GM11168 (cell line): ENCODE results near the gene ZNF319.

Experiments used
- in situ Hi-C: fragments of 300-500 bp; cut with MboI; formaldehyde crosslinking; loops from one replicate; pipeline ENCODE4 v1.12.0; 2022; ENCODE audit warnings: low sequenced_read_pairs; ENCODE audit not compliant: unreplicated experiment

Gene ZNF319

GRCh38 chr16:58024486-58025350 is 24.2 kb upstream of the ZNF319 start:
- in situ Hi-C loops = loop anchor here (5.0 kb wide), 1 partner anchor 103 kb away; the partner anchor contains the start of gene CFAP20

DNA sequence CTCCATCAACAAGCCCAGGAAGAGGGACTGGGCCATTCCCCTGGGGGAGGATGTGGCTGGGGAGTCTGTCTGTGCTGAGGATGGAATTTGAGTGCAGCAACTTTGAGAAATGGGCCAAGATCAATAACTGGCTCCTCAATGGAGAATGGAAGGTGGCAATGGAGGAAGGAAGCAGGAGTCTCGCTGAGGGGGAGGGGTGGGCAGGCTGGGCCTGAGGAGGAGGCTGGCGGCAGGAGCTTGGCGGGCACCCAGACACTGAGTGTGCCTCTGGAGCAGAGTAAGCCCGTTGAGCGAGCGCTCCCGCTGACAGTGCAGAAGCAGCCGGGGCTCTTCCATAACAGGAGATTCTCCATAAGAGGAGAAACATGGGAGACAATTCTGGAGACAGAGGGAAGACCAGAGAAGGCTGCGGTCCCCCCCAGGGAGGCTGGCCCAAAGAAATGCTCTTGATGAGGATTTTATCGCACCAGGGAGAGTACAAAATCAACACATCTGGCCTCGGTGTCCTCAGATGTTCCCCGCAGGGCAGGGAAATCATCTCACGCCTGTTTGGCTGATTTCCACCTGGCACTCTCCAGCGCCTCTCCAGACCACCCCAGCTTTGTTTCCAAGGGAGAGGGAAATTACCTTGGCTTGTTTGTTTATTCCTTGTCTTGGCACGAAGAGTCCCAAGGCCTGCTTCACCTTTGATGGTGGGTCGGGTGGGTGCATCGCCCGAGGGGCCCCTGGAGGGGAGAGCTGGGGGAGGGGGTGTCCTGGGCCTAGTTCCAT is 22.3 kb upstream of the ZNF319 start:
- in situ Hi-C loops = loop anchor here (5.0 kb wide), 1 partner anchor 105 kb away; the partner anchor contains the start of gene CFAP20

DNA sequence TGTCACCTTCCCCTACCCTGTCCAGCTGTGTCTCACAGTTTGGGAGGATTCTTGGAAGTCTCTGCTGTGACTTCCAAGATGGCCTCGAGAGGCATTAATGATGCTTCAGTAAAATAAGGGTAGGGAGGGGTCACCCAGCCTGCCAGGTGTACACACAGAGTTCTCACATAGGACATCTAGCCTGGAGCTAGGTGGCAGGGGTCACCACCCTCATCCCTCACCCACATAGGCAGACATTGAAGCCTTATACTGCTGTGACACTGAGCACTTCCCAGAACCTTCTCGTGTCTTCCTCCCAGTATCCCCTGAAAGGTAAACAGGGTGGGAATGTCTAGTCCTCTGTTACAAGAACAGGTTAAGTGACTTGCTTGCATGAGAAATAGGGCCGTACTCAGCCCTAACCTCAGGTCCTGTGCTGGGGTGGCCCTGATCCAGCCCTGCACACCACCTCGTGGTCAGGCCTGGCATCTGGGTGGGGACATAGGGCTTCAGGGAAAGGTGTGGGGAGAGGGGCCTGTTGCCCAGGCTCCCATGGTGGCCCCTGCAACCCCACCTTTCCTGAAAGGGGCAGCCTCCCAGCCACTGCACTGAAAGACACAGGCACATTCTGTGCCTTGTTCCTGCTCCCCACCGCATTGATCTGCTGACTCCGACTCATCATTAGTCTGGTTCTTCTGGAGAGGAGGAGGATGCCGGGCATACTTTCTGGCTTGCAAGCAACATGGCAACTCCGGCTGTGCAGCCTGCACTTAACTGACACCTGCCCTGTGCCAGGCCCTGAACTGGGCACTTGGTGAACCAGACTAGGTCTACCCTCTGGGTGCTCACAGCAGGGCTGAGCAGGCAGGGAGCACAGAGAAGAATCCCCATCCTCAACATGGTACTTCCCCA is 21.4 kb upstream of the ZNF319 start:
- in situ Hi-C loops = loop anchor here (5.0 kb wide), 1 partner anchor 105 kb away; the partner anchor contains the start of gene CFAP20

DNA sequence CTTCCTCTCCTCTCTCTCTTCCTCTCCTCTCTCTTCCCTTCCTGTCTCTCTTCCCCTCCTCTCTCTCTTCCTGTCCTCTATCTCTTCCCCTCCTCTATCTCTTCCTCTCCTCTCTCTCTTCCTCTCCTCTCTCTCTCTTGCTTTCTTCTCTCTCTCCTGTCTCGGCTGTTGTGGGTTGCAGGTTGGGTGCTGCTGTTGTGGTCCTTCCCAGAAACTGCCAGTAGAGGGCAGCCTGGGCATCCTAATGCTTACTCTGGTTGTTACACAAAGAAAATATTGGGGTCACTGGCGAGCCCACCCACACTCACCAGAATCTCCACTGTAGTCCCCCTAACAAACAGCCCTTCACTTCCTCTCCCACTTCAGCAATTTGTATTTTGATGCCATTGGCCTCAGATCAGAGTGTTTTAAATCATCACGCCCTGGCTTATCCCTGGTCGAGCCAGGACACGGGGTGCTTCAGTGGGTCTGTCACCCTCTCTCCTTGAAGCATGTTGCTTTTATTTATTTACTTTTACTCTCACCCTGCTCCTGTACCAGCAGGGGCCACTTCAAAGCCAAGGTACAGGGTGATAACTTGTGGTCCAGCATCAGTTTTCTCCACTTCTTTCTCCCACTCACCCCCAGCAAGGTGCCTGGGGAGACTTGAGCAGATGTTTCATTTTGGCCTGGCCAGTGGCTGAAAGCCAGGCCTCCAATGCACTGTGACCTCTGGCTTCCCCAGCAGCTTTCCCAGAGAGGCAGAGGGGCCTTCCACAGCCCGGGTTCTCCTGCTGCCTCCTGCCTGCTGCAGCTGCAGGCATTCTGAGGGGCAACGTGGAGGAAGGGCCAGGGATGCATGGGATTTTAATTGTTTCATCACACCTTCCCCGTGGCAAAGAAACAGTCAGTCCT is 20.4 kb upstream of the ZNF319 start:
- in situ Hi-C loops = loop anchor here (5.0 kb wide), 1 partner anchor 106 kb away; the partner anchor contains the start of gene CFAP20

DNA sequence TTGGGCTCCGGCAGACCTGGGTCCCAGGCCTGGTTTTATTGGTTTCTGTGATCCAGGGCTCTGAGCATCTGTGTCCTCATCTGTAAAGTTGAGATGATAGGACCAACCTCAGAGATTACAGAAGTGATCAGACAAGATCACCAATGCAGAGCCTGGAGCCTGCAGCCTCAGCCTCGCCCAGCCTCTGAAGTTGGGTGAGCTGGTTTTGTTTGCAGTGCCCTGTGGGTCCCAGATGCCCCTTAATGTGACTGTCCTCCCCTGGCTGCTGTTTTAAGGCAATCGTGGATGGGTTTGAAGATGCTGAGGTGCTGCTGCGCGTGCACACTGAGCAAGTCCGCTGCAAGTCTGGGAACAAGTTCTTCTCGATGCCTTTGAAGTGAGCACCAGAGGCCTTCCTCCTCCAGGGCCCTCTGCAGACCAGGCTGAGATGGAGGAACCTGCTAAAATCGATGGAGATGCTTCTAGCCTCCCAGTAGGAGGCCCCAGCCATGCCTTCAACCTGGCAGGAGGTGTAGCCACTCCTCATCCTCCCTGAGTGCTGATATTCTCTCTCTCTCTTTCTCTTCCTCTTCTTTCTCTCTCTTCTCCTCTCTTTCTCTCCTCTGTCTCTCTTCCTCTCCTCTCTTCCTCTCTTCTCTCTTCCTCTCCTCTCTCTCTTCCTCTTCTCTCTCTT is 19.5 kb upstream of the ZNF319 start:
- in situ Hi-C loops = loop anchor here (5.0 kb wide), 1 partner anchor 107 kb away; the partner anchor contains the start of gene CFAP20

GRCh38 chr16:58018803-58019202 is 18.3 kb upstream of the ZNF319 start:
- in situ Hi-C loops = no loop called here

GRCh38 chr16:58016840-58017446 is 16.5 kb upstream of the ZNF319 start:
- in situ Hi-C loops = no loop called here

- in situ Hi-C loops = no loop called here
Measured at GRCh38 chr16:58013201-58013956, 12.9 kb upstream of the ZNF319 start.

DNA sequence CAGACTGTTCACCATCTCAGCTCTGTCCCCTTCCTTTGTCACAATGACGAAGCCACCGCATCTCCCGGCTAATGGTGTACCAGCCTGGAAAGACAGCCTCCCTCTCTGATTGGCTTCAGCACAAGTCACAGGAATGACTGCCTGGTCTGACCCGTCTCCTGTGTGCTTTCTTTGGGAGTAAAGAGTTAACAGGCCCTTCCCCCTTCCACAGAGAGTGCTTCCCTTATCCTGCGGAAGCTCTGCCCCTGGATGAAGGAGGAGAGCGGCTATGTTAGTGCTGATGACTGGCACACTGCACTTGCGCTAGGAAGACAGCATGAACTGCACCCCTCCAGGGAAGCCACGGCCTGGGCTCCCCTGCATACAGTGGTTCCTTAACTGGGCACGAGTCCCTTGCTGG is 12.0 kb upstream of the ZNF319 start:
- in situ Hi-C loops = no loop called here

DNA sequence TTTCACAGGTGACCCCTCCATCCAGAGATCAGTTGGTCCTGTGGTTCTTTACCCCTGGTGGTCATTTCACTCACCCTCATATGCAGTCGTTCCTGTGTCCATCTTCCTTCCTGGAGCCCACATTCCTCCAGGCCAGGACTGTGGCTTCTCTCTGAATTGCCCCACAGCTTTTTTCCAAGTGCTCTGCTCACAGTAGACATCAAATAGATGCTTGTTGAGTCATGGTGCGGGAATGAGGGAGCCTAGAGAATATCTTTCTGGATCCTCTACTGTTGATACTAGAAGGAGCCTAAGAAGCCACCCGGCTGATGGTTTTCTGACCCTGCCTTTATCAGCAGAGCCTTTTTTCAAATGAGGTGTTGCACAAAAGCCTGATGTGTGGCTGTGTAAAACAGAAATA is 11.2 kb upstream of the ZNF319 start:
- in situ Hi-C loops = no loop called here

GRCh38 chr16:58010886-58011285 is 10.4 kb upstream of the ZNF319 start:
- in situ Hi-C loops = no loop called here

- in situ Hi-C loops = loop anchor here (10.0 kb wide), 1 partner anchor 115 kb away; no protein-coding TSS in a partner anchor
Measured at GRCh38 chr16:58009856-58010416, 9.5 kb upstream of the ZNF319 start.

- in situ Hi-C loops = loop anchor here (10.0 kb wide), 1 partner anchor 110 kb away; no protein-coding TSS in a partner anchor
Measured at GRCh38 chr16:58004736-58005135, 4.3 kb upstream of the ZNF319 start.

- in situ Hi-C loops = loop anchor here (10.0 kb wide), 1 partner anchor 108 kb away; no protein-coding TSS in a partner anchor
Measured at GRCh38 chr16:58002936-58003335, 2.5 kb upstream of the ZNF319 start.

GRCh38 chr16:58002416-58002800 is 1.9 kb upstream of the ZNF319 start:
- in situ Hi-C loops = loop anchor here (10.0 kb wide), 1 partner anchor 108 kb away; no protein-coding TSS in a partner anchor

GRCh38 chr16:58001781-58002415 is 1.4 kb upstream of the ZNF319 start:
- in situ Hi-C loops = loop anchor here (10.0 kb wide), 1 partner anchor 107 kb away; no protein-coding TSS in a partner anchor
